Neural progenitor cell (in vitro differentiated cells): Measurements from ENCODE around the gene DNAH9.

Experiments used
- CTCF ChIP-seq: fragments of 200-600 bp; sonication (generic); IDR thresholded peaks from 2 replicates; pipeline ENCODE4 v1.5.1; 2017; ENCODE audit warnings: antibody characterized with exemption, mild to moderate bottlenecking
- EZH2phosphoT487 ChIP-seq: fragments of 200-600 bp; sonication (generic); IDR thresholded peaks from 2 replicates; pipeline ENCODE4 v1.6.1; 2017; ENCODE audit warnings: antibody characterized with exemption

- no peak for TF ChIP-seq CTCF
- TF ChIP-seq EZH2phosphoT487: no peak
Measured at GRCh38 chr17:11882716-11883115, 284.4 kb downstream of the DNAH9 start.
